ENCODE results near the gene PDE4B.

DNA sequence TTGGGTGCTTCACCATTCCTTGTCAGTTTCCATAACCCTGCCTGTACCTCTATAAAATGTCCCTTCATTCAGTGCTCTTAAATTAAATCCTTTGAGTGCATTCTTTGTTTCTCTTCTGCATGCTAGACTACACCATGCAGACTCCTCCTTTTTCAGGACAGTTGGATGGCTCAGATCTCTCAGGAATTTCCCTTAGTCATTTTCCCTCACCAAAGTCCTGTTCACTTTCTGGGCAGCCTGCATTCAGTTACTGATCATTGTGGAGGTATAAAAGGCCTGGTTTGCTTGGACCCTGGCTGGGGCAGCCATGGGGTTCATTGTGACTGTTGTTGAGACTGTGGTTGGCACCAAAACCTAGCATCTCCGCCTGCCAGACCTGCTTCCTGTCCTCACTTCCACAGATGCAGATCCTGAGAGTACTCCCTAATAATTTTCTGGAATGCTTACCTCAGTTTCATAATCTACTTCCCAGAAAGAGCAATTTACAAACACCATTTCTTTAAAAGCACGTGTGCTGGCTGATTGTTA lies 88.4 kb downstream of the PDE4B start:
- TF ChIP-seq, protein P1, sequence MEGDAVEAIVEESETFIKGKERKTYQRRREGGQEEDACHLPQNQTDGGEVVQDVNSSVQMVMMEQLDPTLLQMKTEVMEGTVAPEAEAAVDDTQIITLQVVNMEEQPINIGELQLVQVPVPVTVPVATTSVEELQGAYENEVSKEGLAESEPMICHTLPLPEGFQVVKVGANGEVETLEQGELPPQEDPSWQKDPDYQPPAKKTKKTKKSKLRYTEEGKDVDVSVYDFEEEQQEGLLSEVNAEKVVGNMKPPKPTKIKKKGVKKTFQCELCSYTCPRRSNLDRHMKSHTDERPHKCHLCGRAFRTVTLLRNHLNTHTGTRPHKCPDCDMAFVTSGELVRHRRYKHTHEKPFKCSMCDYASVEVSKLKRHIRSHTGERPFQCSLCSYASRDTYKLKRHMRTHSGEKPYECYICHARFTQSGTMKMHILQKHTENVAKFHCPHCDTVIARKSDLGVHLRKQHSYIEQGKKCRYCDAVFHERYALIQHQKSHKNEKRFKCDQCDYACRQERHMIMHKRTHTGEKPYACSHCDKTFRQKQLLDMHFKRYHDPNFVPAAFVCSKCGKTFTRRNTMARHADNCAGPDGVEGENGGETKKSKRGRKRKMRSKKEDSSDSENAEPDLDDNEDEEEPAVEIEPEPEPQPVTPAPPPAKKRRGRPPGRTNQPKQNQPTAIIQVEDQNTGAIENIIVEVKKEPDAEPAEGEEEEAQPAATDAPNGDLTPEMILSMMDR (conservative IDR thresholded peaks at IDR 0.05; ENCODE audit: low read length): no peak
- no peak for TF ChIP-seq EZH2phosphoT487 (IDR thresholded peaks at IDR 0.05; ENCODE audit: borderline replicate concordance)

Measured in Loucy (cell line).